IMR-90 (cell line): Measurements from ENCODE around the gene EFHB.

Experiments
- CEBPB ChIP-seq: IDR thresholded peaks from 2 replicates; pipeline ENCODE4 v1.6.1; 2012; ENCODE audit warnings: low read depth, low read length, improper control_type of control experiment
- MAFK ChIP-seq: IDR thresholded peaks from 2 replicates; pipeline ENCODE4 v1.6.1; 2012; ENCODE audit warnings: low read depth, low read length, improper control_type of control experiment
- MAZ ChIP-seq: IDR thresholded peaks from 2 replicates; pipeline ENCODE4 v1.6.1; 2012; ENCODE audit warnings: low read depth, mild to moderate bottlenecking, low read length, improper control_type of control experiment, moderate library complexity, borderline replicate concordance
- MXI1 ChIP-seq: IDR thresholded peaks from 2 replicates; pipeline ENCODE4 v1.6.1; 2012; ENCODE audit warnings: low read depth, mild to moderate bottlenecking, low read length, moderate library complexity, borderline replicate concordance
- NFE2L2 ChIP-seq: fragments of 150-350 bp; IDR thresholded peaks from 2 replicates; pipeline ENCODE4 v1.6.1; 2016; ENCODE audit warnings: low read depth, mild to moderate bottlenecking, low read length
- POLR2A ChIP-seq: IDR thresholded peaks from 2 replicates; pipeline ENCODE4 v1.6.1; 2012; ENCODE audit warnings: mild to moderate bottlenecking, low read depth, low read length
- RAD21 ChIP-seq: IDR thresholded peaks from 2 replicates; pipeline ENCODE4 v1.6.1; 2012; ENCODE audit warnings: low read length, improper control_type of control experiment
- TF ChIP-seq, protein P1 (sequence below): conservative IDR thresholded peaks from 2 replicates; pipeline ENCODE4 v1.5.1; 2012; ENCODE audit warnings: mild to moderate bottlenecking, low read depth, low read length, improper control_type of control experiment

DNA sequence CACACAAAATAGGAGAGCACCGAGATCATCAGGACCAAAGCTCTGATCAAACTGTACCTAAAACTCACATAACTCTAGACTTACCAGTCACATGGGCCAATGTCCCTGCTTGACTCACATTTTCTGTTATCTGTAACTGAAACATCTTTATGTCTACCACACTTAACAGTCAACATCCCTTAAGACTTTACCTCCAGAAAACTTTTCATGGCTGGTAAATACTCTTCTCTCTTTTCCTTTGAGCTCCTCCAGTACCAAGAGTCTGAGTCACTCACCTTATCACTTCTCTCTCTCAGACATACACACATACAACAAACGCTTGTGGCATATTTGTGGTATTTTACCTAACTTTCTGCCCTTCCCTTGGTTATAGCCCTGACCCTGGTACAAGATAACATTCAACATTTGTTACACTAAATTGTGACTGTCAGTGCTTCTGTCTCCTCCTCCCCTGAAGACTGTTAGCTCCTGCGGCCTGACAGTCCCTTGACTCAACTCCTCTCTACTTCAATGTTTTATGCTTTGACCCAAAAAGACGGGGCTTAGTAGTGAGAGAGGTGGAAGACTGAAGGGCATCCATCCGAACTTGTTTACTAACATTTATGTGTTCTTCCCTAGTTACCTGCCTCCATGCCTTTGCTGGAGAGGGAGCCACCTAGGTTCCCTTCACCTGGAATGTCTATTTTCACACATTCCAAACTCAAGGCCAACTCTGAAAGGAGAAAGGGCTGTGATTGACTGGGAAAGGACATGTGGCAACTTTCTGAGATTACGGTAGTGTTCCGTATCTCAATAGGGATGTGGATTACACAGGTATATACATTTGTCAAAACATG, 3.7 kb upstream of the EFHB start:
- TF ChIP-seq, protein P1, sequence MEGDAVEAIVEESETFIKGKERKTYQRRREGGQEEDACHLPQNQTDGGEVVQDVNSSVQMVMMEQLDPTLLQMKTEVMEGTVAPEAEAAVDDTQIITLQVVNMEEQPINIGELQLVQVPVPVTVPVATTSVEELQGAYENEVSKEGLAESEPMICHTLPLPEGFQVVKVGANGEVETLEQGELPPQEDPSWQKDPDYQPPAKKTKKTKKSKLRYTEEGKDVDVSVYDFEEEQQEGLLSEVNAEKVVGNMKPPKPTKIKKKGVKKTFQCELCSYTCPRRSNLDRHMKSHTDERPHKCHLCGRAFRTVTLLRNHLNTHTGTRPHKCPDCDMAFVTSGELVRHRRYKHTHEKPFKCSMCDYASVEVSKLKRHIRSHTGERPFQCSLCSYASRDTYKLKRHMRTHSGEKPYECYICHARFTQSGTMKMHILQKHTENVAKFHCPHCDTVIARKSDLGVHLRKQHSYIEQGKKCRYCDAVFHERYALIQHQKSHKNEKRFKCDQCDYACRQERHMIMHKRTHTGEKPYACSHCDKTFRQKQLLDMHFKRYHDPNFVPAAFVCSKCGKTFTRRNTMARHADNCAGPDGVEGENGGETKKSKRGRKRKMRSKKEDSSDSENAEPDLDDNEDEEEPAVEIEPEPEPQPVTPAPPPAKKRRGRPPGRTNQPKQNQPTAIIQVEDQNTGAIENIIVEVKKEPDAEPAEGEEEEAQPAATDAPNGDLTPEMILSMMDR: no peak
- TF ChIP-seq POLR2A: no peak
- no peak for TF ChIP-seq MXI1
- TF ChIP-seq NFE2L2: no peak
- TF ChIP-seq MAFK: no peak
- TF ChIP-seq MAZ: no peak
- TF ChIP-seq CEBPB: no peak
- TF ChIP-seq RAD21: no peak
